CD14-positive monocyte (primary cell): ENCODE results near the gene SHCBP1. TPM values are rescaled to one million over a fixed set of nuclear protein-coding genes. Genes with fewer than 3 reads are reported as not detected.

Source experiments
- DNase-seq, 3 donors: peaks; one replicate each; pipeline ENCODE4 v3.0.0-alpha.2; 2011 to 2022
- H2AFZ ChIP-seq: 2 replicates; pipeline ENCODE4 v1.6.0; 2012; ENCODE audit warnings: mild to moderate bottlenecking, low read depth, low read length, inconsistent platforms; ENCODE audit not compliant: insufficient read depth, poor library complexity, severe bottlenecking
- H3K27ac ChIP-seq, 2 donors: 1 replicate in 1 of 2; 2 replicates in 1 of 2; pipeline ENCODE4 v1.5.1; 2012 to 2013; ENCODE audit warnings: low read length in 2 of 2, control low read depth in 1 of 2, inconsistent platforms in 1 of 2, low read depth in 1 of 2, mild to moderate bottlenecking in 1 of 2
- H3K27me3 ChIP-seq, 2 donors: one replicate each; pipeline versions ENCODE4 v1.6.0 to v1.6.1; 2011 to 2013; ENCODE audit warnings: low read length in 2 of 2; ENCODE audit not compliant: control insufficient read depth in 2 of 2, insufficient read depth in 2 of 2
- H3K36me3 ChIP-seq, 2 donors: replicated peaks in 1 of 2; 1 replicate in 1 of 2; 2 replicates in 1 of 2; pipeline versions ENCODE4 v1.5.1 to v1.6.1; 2012 to 2013; ENCODE audit warnings: low read length in 2 of 2, control low read depth in 1 of 2, inconsistent platforms in 1 of 2, mild to moderate bottlenecking in 1 of 2; ENCODE audit not compliant: insufficient read depth in 2 of 2, control insufficient read depth in 1 of 2
- H3K4me1 ChIP-seq, 2 donors: 1 replicate in 1 of 2; 2 replicates in 1 of 2; pipeline versions ENCODE4 v1.5.1 to v1.6.1; 2012 to 2013; ENCODE audit warnings: low read length in 2 of 2, control low read depth in 1 of 2, inconsistent platforms in 1 of 2, mild to moderate bottlenecking in 1 of 2, moderate library complexity in 1 of 2; ENCODE audit not compliant: insufficient read depth in 2 of 2, control insufficient read depth in 1 of 2
- H3K4me2 ChIP-seq: replicated peaks from 2 replicates; pipeline ENCODE3; 2012; ENCODE audit warnings: low read length, moderate library complexity, mild to moderate bottlenecking; ENCODE audit not compliant: poor library complexity, severe bottlenecking; ENCODE audit errors: extremely low read depth
- H3K4me3 ChIP-seq, 3 experiments: fragments of 200-600 bp in 1 of 3; sonication (generic) in 1 of 3; replicated peaks in 1 of 3; 1 replicate in 2 of 3; 2 replicates in 1 of 3; pipeline ENCODE4 v1.5.1; 2011 to 2013; ENCODE audit warnings: low read length in 3 of 3, mild to moderate bottlenecking in 3 of 3, control low read depth in 2 of 3, low read depth in 2 of 3, inconsistent platforms in 1 of 3, moderate library complexity in 1 of 3
- H3K79me2 ChIP-seq: 2 replicates; pipeline ENCODE4 v1.6.0; 2012; ENCODE audit warnings: mild to moderate bottlenecking, control low read depth, inconsistent platforms, low read length, moderate library complexity; ENCODE audit not compliant: insufficient read depth
- H3K9ac ChIP-seq: 2 replicates; pipeline ENCODE4 v1.6.0; 2017; ENCODE audit warnings: low read length, mild to moderate bottlenecking; ENCODE audit not compliant: insufficient read depth, poor library complexity, severe bottlenecking
- H3K9me3 ChIP-seq, 2 donors: replicated peaks in 1 of 2; 1 replicate in 1 of 2; 2 replicates in 1 of 2; pipeline versions ENCODE4 v1.5.1 to v1.6.1; 2012 to 2013; ENCODE audit warnings: low read length in 2 of 2, control low read depth in 1 of 2; ENCODE audit not compliant: control insufficient read depth in 1 of 2, insufficient read depth in 1 of 2
- H4K20me1 ChIP-seq: 2 replicates; pipeline ENCODE4 v1.6.0; 2012; ENCODE audit warnings: mild to moderate bottlenecking, low read length, control low read depth, moderate library complexity; ENCODE audit not compliant: insufficient read depth
- H3K27ac Mint-ChIP-seq, 7 donors: one replicate each; pipeline ENCODE4 v1.8.0; 2020; ENCODE audit warnings: mild to moderate bottlenecking in 7 of 7, mixed read lengths in 7 of 7, moderate library complexity in 6 of 7, inconsistent platforms in 2 of 7
- H3K27me3 Mint-ChIP-seq, 3 donors: one replicate each; pipeline ENCODE4 v1.8.0; 2021 to 2022; ENCODE audit warnings: low read depth in 3 of 3, mild to moderate bottlenecking in 3 of 3, mixed read lengths in 3 of 3, moderate library complexity in 3 of 3, inconsistent platforms in 1 of 3
- H3K36me3 Mint-ChIP-seq, 2 donors: one replicate each; pipeline ENCODE4 v1.8.0; 2020; ENCODE audit warnings: mixed read lengths in 2 of 2, inconsistent platforms in 1 of 2, mild to moderate bottlenecking in 1 of 2
- H3K4me1 Mint-ChIP-seq: one replicate; pipeline ENCODE4 v1.8.0; 2020; ENCODE audit warnings: mild to moderate bottlenecking, mixed read lengths
- H3K4me3 Mint-ChIP-seq, 2 donors: one replicate each; pipeline ENCODE4 v1.8.0; 2020; ENCODE audit warnings: mild to moderate bottlenecking in 2 of 2, mixed read lengths in 2 of 2, moderate library complexity in 1 of 2
- H3K9me3 Mint-ChIP-seq, 7 donors: one replicate each; pipeline ENCODE4 v1.8.0; 2020 to 2022; ENCODE audit warnings: mixed read lengths in 7 of 7, mild to moderate bottlenecking in 6 of 7, moderate library complexity in 6 of 7, inconsistent platforms in 2 of 7
- WGBS: methylation state at CpG from one replicate; pipeline ENCODE4 v1.1.5; 2013; ENCODE audit warnings: missing lambda C conversion rate; ENCODE audit not compliant: insufficient coverage; 5-methylcytosine and 5-hydroxymethylcytosine counted together
- intact Hi-C, 2 donors: fragments of 100-400 bp; cut with micrococcal nuclease; formaldehyde crosslinking; loops; one replicate each; pipeline versions ENCODE4 v1.15.0 to v1.15.1; 2023
- polyA plus RNA-seq, 3 donors: library from polyadenylated mRNA; depleted of rRNA in 1 of 3; unstranded in 2 of 3; stranded (reverse) in 1 of 3; fragments of 300-500 nt in 2 of 3; fragments of >200 nt in 1 of 3; fragmentation: Illumina TruSeq in 2 of 3; gene quantifications; 1 replicate in 2 of 3; 2 replicates in 1 of 3; pipeline ENCODE4 v1.2.3, GENCODE V29; 2012 to 2021
- TF ChIP-seq, protein P1 (sequence below): fragments of 200-600 bp; IDR thresholded peaks from one replicate; pipeline ENCODE4 v1.8.0; 2022; ENCODE audit warnings: antibody characterized with exemption, mild to moderate bottlenecking

The SHCBP1 gene
- polyA plus RNA-seq, 3 donors, result 0.45 to 2.3 (median 0.93) TPM

DNA sequence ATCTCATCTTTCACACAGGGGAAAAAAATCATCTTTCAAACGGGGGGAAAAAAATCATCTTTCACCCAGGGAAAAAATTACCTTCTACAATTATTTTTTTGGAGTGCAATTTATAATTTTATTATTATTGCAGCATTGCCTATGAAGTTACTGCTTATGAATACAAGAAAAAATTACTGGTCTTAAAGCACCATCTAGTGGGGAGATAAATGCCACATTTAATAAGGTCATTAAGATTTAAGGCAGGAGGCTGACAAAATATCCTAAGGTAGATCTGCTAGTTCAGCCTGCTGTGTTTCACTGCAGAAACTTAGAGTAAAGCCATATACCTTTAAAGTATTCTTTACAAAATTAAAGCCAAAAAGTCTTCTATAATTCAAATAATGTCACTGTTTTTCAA, 13.7 kb downstream of the SHCBP1 start:
- H3K4me1 Mint-ChIP-seq, result no peaks in the 10 kb centered on the region
- H2AFZ ChIP-seq, result no peak overlapping the region
- peaks cover 31 to 80% of the 10 kb centered on the region in 2 donors for H3K36me3 ChIP-seq
- peaks cover 43 to 74% of the 10 kb centered on the region in 2 donors for H3K36me3 Mint-ChIP-seq
- DNase-seq, result peak in 2 of 3 donors; percentile 15 to 30
- no peaks in the 10 kb centered on the region for H3K27me3 Mint-ChIP-seq
- TF ChIP-seq, protein P1, sequence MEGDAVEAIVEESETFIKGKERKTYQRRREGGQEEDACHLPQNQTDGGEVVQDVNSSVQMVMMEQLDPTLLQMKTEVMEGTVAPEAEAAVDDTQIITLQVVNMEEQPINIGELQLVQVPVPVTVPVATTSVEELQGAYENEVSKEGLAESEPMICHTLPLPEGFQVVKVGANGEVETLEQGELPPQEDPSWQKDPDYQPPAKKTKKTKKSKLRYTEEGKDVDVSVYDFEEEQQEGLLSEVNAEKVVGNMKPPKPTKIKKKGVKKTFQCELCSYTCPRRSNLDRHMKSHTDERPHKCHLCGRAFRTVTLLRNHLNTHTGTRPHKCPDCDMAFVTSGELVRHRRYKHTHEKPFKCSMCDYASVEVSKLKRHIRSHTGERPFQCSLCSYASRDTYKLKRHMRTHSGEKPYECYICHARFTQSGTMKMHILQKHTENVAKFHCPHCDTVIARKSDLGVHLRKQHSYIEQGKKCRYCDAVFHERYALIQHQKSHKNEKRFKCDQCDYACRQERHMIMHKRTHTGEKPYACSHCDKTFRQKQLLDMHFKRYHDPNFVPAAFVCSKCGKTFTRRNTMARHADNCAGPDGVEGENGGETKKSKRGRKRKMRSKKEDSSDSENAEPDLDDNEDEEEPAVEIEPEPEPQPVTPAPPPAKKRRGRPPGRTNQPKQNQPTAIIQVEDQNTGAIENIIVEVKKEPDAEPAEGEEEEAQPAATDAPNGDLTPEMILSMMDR, result peak; percentile 49
- H3K27me3 ChIP-seq, result no peaks in the 10 kb centered on the region
- no peak overlapping the region for H3K9ac ChIP-seq
- H4K20me1 ChIP-seq, result no peaks in the 10 kb centered on the region
- no peaks in the 10 kb centered on the region for H3K9me3 ChIP-seq
- H3K27ac ChIP-seq, result no peak overlapping the region
- WGBS, result no CpG with 5 or more reads among the region's 1 CpG
- no peak overlapping the region for H3K27ac Mint-ChIP-seq
- no peak overlapping the region for H3K4me3 ChIP-seq
- no peak overlapping the region for H3K4me3 Mint-ChIP-seq
- no peak overlapping the region for H3K4me2 ChIP-seq
- H3K79me2 ChIP-seq, result peaks cover 23% of the 10 kb centered on the region
- intact Hi-C loops, result loop anchor here in 1 of 2 donors (10.0 kb wide), 1 partner anchor 53 kb away; no protein-coding TSS in a partner anchor
- no peaks in the 10 kb centered on the region for H3K4me1 ChIP-seq
- H3K9me3 Mint-ChIP-seq, result no peaks in the 10 kb centered on the region

DNA sequence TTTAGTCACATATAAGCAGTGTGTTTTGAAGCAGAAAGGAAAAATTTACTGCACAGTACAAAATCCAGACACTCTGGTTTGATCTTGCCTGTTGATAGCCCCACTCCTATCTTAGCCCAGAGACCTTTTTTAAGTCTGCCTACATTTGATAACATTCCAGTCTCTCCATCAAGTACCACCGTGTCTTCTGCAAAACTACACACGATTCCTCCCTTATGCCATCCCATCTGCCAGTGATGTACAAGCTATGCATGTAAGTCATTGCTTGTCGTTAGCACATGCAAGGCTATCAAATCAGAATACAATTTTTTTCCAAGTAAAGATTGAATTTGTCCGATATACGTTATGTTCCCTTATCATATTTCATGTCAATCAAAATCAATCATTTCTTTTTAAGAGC, 14.9 kb downstream of the SHCBP1 start:
- Histone ChIP-seq H3K4me1 (no peaks in the 10 kb centered on the region), H3K9ac (no peak overlapping the region), H2AFZ (no peak overlapping the region), H3K4me3 (no peak overlapping the region), H3K4me2 (no peak overlapping the region), H3K79me2 (peaks cover 11% of the 10 kb centered on the region), H3K27me3 (no peaks in the 10 kb centered on the region), H3K36me3 (peaks cover 39 to 80% of the 10 kb centered on the region in 2 donors), H3K27ac (no peak overlapping the region), H3K9me3 (no peaks in the 10 kb centered on the region), H4K20me1 (no peaks in the 10 kb centered on the region)
- no peaks in the 10 kb centered on the region for H3K4me1 Mint-ChIP-seq
- H3K27me3 Mint-ChIP-seq, result no peaks in the 10 kb centered on the region
- no peak overlapping the region for H3K27ac Mint-ChIP-seq
- no peaks in the 10 kb centered on the region for H3K9me3 Mint-ChIP-seq
- H3K36me3 Mint-ChIP-seq, result peaks cover 53 to 83% of the 10 kb centered on the region in 2 donors
- intact Hi-C loops, result loop anchor here in 1 of 2 donors (10.0 kb wide), 1 partner anchor 51 kb away; no protein-coding TSS in a partner anchor
- DNase-seq, result no peak
- TF ChIP-seq, protein P1, result no peak
- no peak overlapping the region for H3K4me3 Mint-ChIP-seq
- 89% methylated on average over 3 of the region's 5 CpGs for WGBS
